NCI-H2107 treated with DMSO at 0.1 percent for 48 hours (cell line): ENCODE results near the gene SCN1A.
"Not testable (repeated sequence)": the region's sequence is repeated elsewhere in the genome, so short reads cannot be mapped to it uniquely, and the experiment has no call there.

ENCODE experiments used
- DNase-seq: peaks from one replicate; lab custom pipeline; 2025; ENCODE audit not compliant: unreplicated experiment; lab: John Stamatoyannopoulos, UW

The SCN1A gene

GRCh38 chr2:166127217-166128155, at the start of gene SCN1A:
Gene SCN1A, minus strand, starts transcription at chr2:166128020. Its CDS starts 54,399 bp downstream, at chr2:166073621.
- DNase-seq, result peak; percentile 30

DNA sequence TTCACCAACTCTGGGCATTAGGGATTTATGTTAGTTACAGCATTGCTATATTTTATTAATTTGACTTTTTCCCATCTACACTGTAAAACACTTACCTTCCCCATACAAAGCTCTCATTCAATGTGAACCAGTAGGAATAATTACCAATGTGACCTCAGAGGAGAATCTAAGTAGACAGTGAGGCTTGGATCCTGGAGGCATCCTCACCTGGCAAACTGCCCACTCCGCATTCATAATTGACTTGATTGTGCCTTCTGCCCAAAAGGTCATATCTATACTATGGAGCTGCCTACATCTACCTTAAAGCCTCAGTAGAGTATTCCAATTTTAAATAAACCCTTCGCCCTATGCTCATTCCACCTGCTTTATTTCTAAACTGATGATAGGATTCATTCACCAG, 45.4 kb upstream of the SCN1A start:
- no peak for DNase-seq

GRCh38 chr2:166171216-166171615, 43.4 kb upstream of the SCN1A start:
- DNase-seq, result no peak

GRCh38 chr2:166170356-166170755, 42.5 kb upstream of the SCN1A start:
- DNase-seq, result no peak

- no peak for DNase-seq
These were observed 39.6 kb upstream of the SCN1A start for GRCh38 chr2:166167449-166167848.

GRCh38 chr2:166163775-166164174, 36.0 kb upstream of the SCN1A start:
- DNase-seq, result no peak

DNA sequence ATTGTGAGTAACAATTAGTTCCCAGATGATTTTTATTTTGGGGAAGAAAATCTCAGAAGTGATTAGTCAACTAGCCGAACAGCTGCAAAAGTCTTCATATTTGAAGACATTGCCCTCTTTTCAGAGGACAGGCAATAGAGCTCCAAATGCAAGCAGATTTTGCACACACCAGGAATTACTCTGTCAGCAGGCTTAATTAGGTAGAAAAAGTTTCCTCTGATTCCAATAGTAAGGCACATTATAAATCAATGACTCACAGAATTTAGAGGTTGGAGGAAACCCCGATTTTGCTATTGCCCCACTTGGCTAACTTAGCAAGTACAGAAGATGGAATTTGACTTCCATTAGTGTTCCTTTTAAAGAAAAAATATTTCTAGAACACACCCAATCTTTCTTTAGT, 30.7 kb upstream of the SCN1A start:
- DNase-seq, result no peak

GRCh38 chr2:166157578-166157977, 29.8 kb upstream of the SCN1A start:
- no peak for DNase-seq

- no peak for DNase-seq
These were observed 29.2 kb upstream of the SCN1A start for GRCh38 chr2:166156985-166157490.

GRCh38 chr2:166155589-166155988, 27.8 kb upstream of the SCN1A start:
- no peak for DNase-seq

- DNase-seq, result no peak
These were observed 27.0 kb upstream of the SCN1A start for GRCh38 chr2:166154685-166155338.

- no peak for DNase-seq
These were observed 24.2 kb upstream of the SCN1A start for GRCh38 chr2:166152064-166152463.

- DNase-seq, result no peak
These were observed 20.9 kb upstream of the SCN1A start for GRCh38 chr2:166148500-166149400.

- DNase-seq, result no peak
These were observed 20.1 kb upstream of the SCN1A start for GRCh38 chr2:166147883-166148282.

- DNase-seq, result no peak
These were observed 16.3 kb upstream of the SCN1A start for GRCh38 chr2:166144071-166144470.

DNA sequence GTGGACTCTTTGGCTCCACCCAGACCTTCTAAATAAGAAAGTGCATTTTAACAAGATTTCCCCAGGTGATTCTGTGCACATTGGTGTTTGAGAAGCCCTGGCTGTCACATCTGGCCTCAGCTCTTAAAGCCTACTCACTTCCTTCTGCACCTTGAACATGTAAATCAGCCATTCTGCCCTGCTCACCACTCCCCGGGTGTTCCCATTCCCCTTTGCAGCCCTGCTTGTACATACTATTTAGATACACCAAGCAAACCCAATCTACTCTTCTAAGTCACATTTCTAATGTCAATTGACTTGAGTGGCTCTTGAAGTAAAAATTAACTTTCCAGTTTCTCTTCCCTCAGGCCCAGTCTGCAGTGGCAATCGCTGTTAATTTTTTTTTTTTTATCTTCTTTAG, 13.1 kb upstream of the SCN1A start:
- no peak for DNase-seq

GRCh38 chr2:166140475-166140874, 12.7 kb upstream of the SCN1A start:
- no peak for DNase-seq

GRCh38 chr2:166139479-166139878, 11.7 kb upstream of the SCN1A start:
- not testable (repeated sequence) for DNase-seq

GRCh38 chr2:166138667-166139066, 10.8 kb upstream of the SCN1A start:
- DNase-seq, result no peak

- no peak for DNase-seq
These were observed 10.3 kb upstream of the SCN1A start for GRCh38 chr2:166138144-166138543.

- no peak for DNase-seq
These were observed 9.5 kb upstream of the SCN1A start for GRCh38 chr2:166137331-166137730.
